HG03139 (cell line): ENCODE data around the gene SORT1.
"Not testable (repeated sequence)": the region's sequence is repeated elsewhere in the genome, so short reads cannot be mapped to it uniquely, and the experiment has no call there.

Experiments
- ATAC-seq: cut with Tn5 transposase; IDR thresholded peaks from one replicate; pipeline ENCODE4 v1.9.1; 2021; ENCODE audit not compliant: unreplicated experiment

Gene SORT1

GRCh38 chr1:109383087-109383779 lies 14.5 kb downstream of the SORT1 start:
- ATAC-seq, result no peak

- ATAC-seq, result no peak
Observed at GRCh38 chr1:109381573-109381972, 16.1 kb downstream of the SORT1 start.

GRCh38 chr1:109379907-109380306 lies 17.8 kb downstream of the SORT1 start:
- no peak for ATAC-seq

GRCh38 chr1:109379422-109379821 lies 18.3 kb downstream of the SORT1 start:
- no peak for ATAC-seq

GRCh38 chr1:109377698-109378097 lies 20.0 kb downstream of the SORT1 start:
- ATAC-seq, result no peak

GRCh38 chr1:109373696-109374095 lies 24.0 kb downstream of the SORT1 start:
- not testable (repeated sequence) for ATAC-seq

GRCh38 chr1:109373126-109373525 lies 24.6 kb downstream of the SORT1 start:
- no peak for ATAC-seq

- no peak for ATAC-seq
Observed at GRCh38 chr1:109372281-109372680, 25.4 kb downstream of the SORT1 start.

- ATAC-seq, result no peak
Observed at GRCh38 chr1:109371341-109371739, 26.4 kb downstream of the SORT1 start.

- ATAC-seq, result no peak
Observed at GRCh38 chr1:109370712-109371340, 26.9 kb downstream of the SORT1 start.

GRCh38 chr1:109369167-109369746 lies 28.5 kb downstream of the SORT1 start:
- ATAC-seq, result no peak

GRCh38 chr1:109368464-109368863 lies 29.3 kb downstream of the SORT1 start:
- ATAC-seq, result no peak

- ATAC-seq, result no peak
Observed at GRCh38 chr1:109367626-109368025, 30.1 kb downstream of the SORT1 start.

- ATAC-seq, result no peak
Observed at GRCh38 chr1:109365642-109366204, 32.0 kb downstream of the SORT1 start.

GRCh38 chr1:109361649-109362048 lies 36.1 kb downstream of the SORT1 start:
- ATAC-seq, result no peak

- ATAC-seq, result no peak
Observed at GRCh38 chr1:109361069-109361468, 36.6 kb downstream of the SORT1 start.

- ATAC-seq, result no peak
Observed at GRCh38 chr1:109357616-109358015, 40.1 kb downstream of the SORT1 start.

- no peak for ATAC-seq
Observed at GRCh38 chr1:109356915-109357314, 40.8 kb downstream of the SORT1 start.

GRCh38 chr1:109356505-109356904 lies 41.2 kb downstream of the SORT1 start:
- no peak for ATAC-seq

GRCh38 chr1:109354929-109355328 lies 42.8 kb downstream of the SORT1 start:
- no peak for ATAC-seq

- ATAC-seq, result no peak
Observed at GRCh38 chr1:109351457-109351856, 46.3 kb downstream of the SORT1 start.

GRCh38 chr1:109350655-109351054 lies 47.1 kb downstream of the SORT1 start:
- no peak for ATAC-seq
